Activated CD8-positive, alpha-beta memory T cell treated with anti-CD3 and anti-CD28 coated beads, Interleukin-2, amount 10 ng/mL, durations not matched to agents 7 days and 5 days (primary cell): ENCODE measurements around the gene ZSWIM8. TPM values are rescaled to one million over a fixed set of nuclear protein-coding genes. Genes with fewer than 3 reads are reported as not detected.

ENCODE experiments used
- ATAC-seq: fragments of 150-1000 bp; cut with Tn5 transposase; one replicate; pipeline ENCODE4 v1.10.0; 2021; ENCODE audit warnings: moderate library complexity
- CTCF ChIA-PET: fragments of 350-600 bp; sonication (Branson Sonifier 250); formaldehyde crosslinking; loops from one replicate; lab custom pipeline; 2021; ENCODE audit warnings: antibody characterized with exemption; lab: Charles Lee
- DNase-seq: peaks from one replicate; pipeline ENCODE4 v3.0.0-alpha.2; 2020
- H3K27ac Mint-ChIP-seq: one replicate; pipeline ENCODE4 v1.8.0; 2021; ENCODE audit warnings: mild to moderate bottlenecking, mixed read lengths
- H3K27me3 Mint-ChIP-seq: one replicate; pipeline ENCODE4 v1.8.0; 2021; ENCODE audit warnings: mixed read lengths
- H3K36me3 Mint-ChIP-seq: one replicate; pipeline ENCODE4 v1.8.0; 2021; ENCODE audit warnings: mild to moderate bottlenecking, mixed read lengths
- H3K4me1 Mint-ChIP-seq: one replicate; pipeline ENCODE4 v1.8.0; 2021; ENCODE audit warnings: mixed read lengths
- H3K4me3 Mint-ChIP-seq: one replicate; pipeline ENCODE4 v1.8.0; 2021; ENCODE audit warnings: mild to moderate bottlenecking, moderate library complexity, mixed read lengths
- H3K9me3 Mint-ChIP-seq: one replicate; pipeline ENCODE4 v1.8.0; 2022; ENCODE audit warnings: low read depth, mixed read lengths
- total RNA-seq, 2 experiments: library from RNA; stranded (reverse); gene quantifications; one replicate each; pipeline ENCODE4 v1.2.3, GENCODE V29; 2021

Gene ZSWIM8
- total RNA-seq, 2 experiments from 2014 or later, result 73.6 to 83.7 TPM

GRCh38 chr10:73836427-73836980, 51.1 kb downstream of the ZSWIM8 start:
- no peak for DNase-seq
- Mint-ChIP-seq H3K36me3 (peaks cover 5% of the 10 kb centered on the region), H3K27me3 (no peaks in the 10 kb centered on the region), H3K4me3 (no peak overlapping the region), H3K4me1 (no peaks in the 10 kb centered on the region), H3K9me3 (no peaks in the 10 kb centered on the region), H3K27ac (no peak overlapping the region)
- CTCF ChIA-PET, result interaction anchor here (0.6 to 18.8 kb wide), 4 partner anchors 9 to 44 kb away, joined by 3 to 411 read pairs (median 4); partner anchors contain the start of gene CAMK2G
- no peak for ATAC-seq

GRCh38 chr10:73837072-73837471, 51.7 kb downstream of the ZSWIM8 start:
- no peak overlapping the region for H3K27ac Mint-ChIP-seq
- no peaks in the 10 kb centered on the region for H3K4me1 Mint-ChIP-seq
- CTCF ChIA-PET, result interaction anchor here (1.3 to 18.8 kb wide), 3 partner anchors 9 to 43 kb away, joined by 3 to 411 read pairs (median 4); partner anchors contain the start of gene CAMK2G
- H3K36me3 Mint-ChIP-seq, result peaks cover 7% of the 10 kb centered on the region
- no peak overlapping the region for H3K4me3 Mint-ChIP-seq
- H3K9me3 Mint-ChIP-seq, result no peaks in the 10 kb centered on the region
- H3K27me3 Mint-ChIP-seq, result no peaks in the 10 kb centered on the region
- no peak for DNase-seq
- no peak for ATAC-seq

- no peaks in the 10 kb centered on the region for H3K27me3 Mint-ChIP-seq
- H3K4me3 Mint-ChIP-seq, result no peak overlapping the region
- DNase-seq (no peak), ATAC-seq (no peak)
- CTCF ChIA-PET, result interaction anchor here (1.3 to 18.8 kb wide), 3 partner anchors 11 to 102 kb away, joined by 7 to 411 read pairs (median 7); partner anchors contain the start of gene CAMK2G
- no peaks in the 10 kb centered on the region for H3K4me1 Mint-ChIP-seq
- peaks cover 10% of the 10 kb centered on the region for H3K36me3 Mint-ChIP-seq
- no peak overlapping the region for H3K27ac Mint-ChIP-seq
- no peaks in the 10 kb centered on the region for H3K9me3 Mint-ChIP-seq
Measured at GRCh38 chr10:73838008-73838567, 52.7 kb downstream of the ZSWIM8 start.

GRCh38 chr10:73838827-73839226, 53.4 kb downstream of the ZSWIM8 start:
- ATAC-seq, result no peak
- H3K4me3 Mint-ChIP-seq, result no peak overlapping the region
- no peak overlapping the region for H3K27ac Mint-ChIP-seq
- peaks cover 13% of the 10 kb centered on the region for H3K36me3 Mint-ChIP-seq
- no peaks in the 10 kb centered on the region for H3K4me1 Mint-ChIP-seq
- CTCF ChIA-PET, result interaction anchor here (1.3 to 18.8 kb wide), 3 partner anchors 10 to 102 kb away, joined by 7 to 411 read pairs (median 7); partner anchors contain the start of gene CAMK2G
- H3K9me3 Mint-ChIP-seq, result no peaks in the 10 kb centered on the region
- H3K27me3 Mint-ChIP-seq, result no peaks in the 10 kb centered on the region
- no peak for DNase-seq

GRCh38 chr10:73839276-73839966, 54.0 kb downstream of the ZSWIM8 start:
- H3K9me3 Mint-ChIP-seq, result no peaks in the 10 kb centered on the region
- H3K27me3 Mint-ChIP-seq, result no peaks in the 10 kb centered on the region
- H3K4me3 Mint-ChIP-seq, result no peak overlapping the region
- CTCF ChIA-PET, result interaction anchor here (1.3 to 18.8 kb wide), 3 partner anchors 10 to 101 kb away, joined by 7 to 411 read pairs (median 7); partner anchors contain the start of gene CAMK2G
- H3K36me3 Mint-ChIP-seq, result peaks cover 13% of the 10 kb centered on the region
- DNase-seq, result no peak
- no peak for ATAC-seq
- no peak overlapping the region for H3K27ac Mint-ChIP-seq
- H3K4me1 Mint-ChIP-seq, result no peaks in the 10 kb centered on the region

DNA sequence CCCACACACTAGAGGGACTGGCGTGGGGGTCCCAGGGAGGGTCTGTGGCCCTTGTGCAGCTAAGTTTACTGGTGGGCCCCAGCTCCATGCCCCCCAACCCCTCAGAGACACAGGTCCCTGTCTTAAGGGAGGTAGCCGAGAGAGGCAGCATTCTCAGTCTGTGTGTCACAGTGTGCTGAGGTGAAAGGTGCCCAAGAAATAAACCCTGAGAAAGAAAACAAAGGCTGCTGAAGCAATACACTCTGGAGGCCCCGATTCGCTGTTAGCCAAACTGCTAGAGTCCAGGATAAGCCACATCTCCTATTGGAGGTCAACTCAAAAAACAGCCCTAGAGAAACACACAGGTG, 54.6 kb downstream of the ZSWIM8 start:
- no peak for DNase-seq
- no peak overlapping the region for H3K27ac Mint-ChIP-seq
- no peaks in the 10 kb centered on the region for H3K4me1 Mint-ChIP-seq
- ATAC-seq, result no peak
- H3K4me3 Mint-ChIP-seq, result no peak overlapping the region
- peaks cover 11% of the 10 kb centered on the region for H3K36me3 Mint-ChIP-seq
- no peaks in the 10 kb centered on the region for H3K27me3 Mint-ChIP-seq
- no peaks in the 10 kb centered on the region for H3K9me3 Mint-ChIP-seq
- CTCF ChIA-PET, result interaction anchor here (1.7 to 18.8 kb wide), 2 partner anchors 9 to 40 kb away, joined by 7 to 411 read pairs; partner anchors contain the start of gene CAMK2G

GRCh38 chr10:73840403-73841060, 55.1 kb downstream of the ZSWIM8 start:
- DNase-seq, result no peak
- H3K36me3 Mint-ChIP-seq, result peaks cover 10% of the 10 kb centered on the region
- no peaks in the 10 kb centered on the region for H3K9me3 Mint-ChIP-seq
- no peak overlapping the region for H3K27ac Mint-ChIP-seq
- H3K4me3 Mint-ChIP-seq, result no peak overlapping the region
- no peak for ATAC-seq
- H3K27me3 Mint-ChIP-seq, result no peaks in the 10 kb centered on the region
- CTCF ChIA-PET, result interaction anchor here (18.8 kb wide), 1 partner anchor 39 kb away, joined by 411 read pairs; the partner anchor contains the start of gene CAMK2G
- no peaks in the 10 kb centered on the region for H3K4me1 Mint-ChIP-seq

DNA sequence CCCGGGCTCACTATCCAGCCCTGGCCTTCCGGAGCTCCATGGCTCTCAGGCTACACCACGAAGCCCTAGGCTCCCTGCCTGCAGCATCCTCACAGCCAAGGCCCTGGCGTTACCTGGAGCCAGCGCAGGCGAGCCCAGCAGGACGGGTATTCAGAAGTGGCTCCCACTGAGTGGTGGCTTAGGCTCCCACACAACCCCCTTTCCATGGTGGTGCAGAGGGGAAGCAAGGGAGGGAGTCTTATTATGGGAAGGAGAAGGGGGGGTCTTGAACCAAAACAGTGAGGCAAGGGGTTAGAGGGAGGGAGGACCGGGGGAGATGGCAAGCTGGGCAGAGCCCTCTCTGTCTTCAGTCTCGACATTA, 55.6 kb downstream of the ZSWIM8 start:
- Mint-ChIP-seq H3K27me3 (no peaks in the 10 kb centered on the region), H3K27ac (no peak overlapping the region), H3K4me3 (no peak overlapping the region), H3K4me1 (no peaks in the 10 kb centered on the region), H3K9me3 (no peaks in the 10 kb centered on the region), H3K36me3 (peaks cover 13% of the 10 kb centered on the region)
- CTCF ChIA-PET, result interaction anchor here (18.8 kb wide), 1 partner anchor 39 kb away, joined by 411 read pairs; the partner anchor contains the start of gene CAMK2G
- ATAC-seq (no peak), DNase-seq (no peak)

- CTCF ChIA-PET, result interaction anchor here (18.8 kb wide), 1 partner anchor 38 kb away, joined by 411 read pairs; the partner anchor contains the start of gene CAMK2G
- H3K27me3 Mint-ChIP-seq, result no peaks in the 10 kb centered on the region
- H3K4me1 Mint-ChIP-seq, result no peaks in the 10 kb centered on the region
- ATAC-seq (no peak), DNase-seq (no peak)
- H3K4me3 Mint-ChIP-seq, result no peak overlapping the region
- no peaks in the 10 kb centered on the region for H3K9me3 Mint-ChIP-seq
- no peak overlapping the region for H3K27ac Mint-ChIP-seq
- peaks cover 15% of the 10 kb centered on the region for H3K36me3 Mint-ChIP-seq
Measured at GRCh38 chr10:73841526-73842285, 56.3 kb downstream of the ZSWIM8 start.

DNA sequence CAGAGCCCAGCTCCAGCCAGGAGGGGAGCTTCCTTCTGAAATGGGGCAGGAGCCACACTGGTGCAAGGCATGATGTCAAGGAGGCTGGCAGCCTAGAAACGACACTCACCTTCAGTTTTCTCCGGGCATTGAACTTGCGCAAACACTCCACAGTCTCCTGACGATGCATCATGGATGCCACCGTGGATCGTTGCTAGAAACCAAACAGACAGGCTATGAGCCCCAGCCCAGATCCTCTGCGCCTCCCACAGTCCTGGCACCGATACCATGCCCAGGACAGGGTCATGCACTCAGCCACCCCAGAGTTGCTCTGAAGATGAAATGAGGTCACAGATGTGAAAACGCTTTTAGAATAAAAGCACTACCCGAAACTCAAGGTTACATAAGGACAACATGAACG, 56.9 kb downstream of the ZSWIM8 start:
- DNase-seq (no peak), ATAC-seq (no peak)
- Mint-ChIP-seq H3K4me3 (no peak overlapping the region), H3K27me3 (no peaks in the 10 kb centered on the region), H3K27ac (no peak overlapping the region), H3K4me1 (no peaks in the 10 kb centered on the region), H3K36me3 (peaks cover 20% of the 10 kb centered on the region), H3K9me3 (no peaks in the 10 kb centered on the region)
- CTCF ChIA-PET, result interaction anchor here (18.8 kb wide), 1 partner anchor 38 kb away, joined by 411 read pairs; the partner anchor contains the start of gene CAMK2G

GRCh38 chr10:73843261-73843660, 57.9 kb downstream of the ZSWIM8 start:
- H3K36me3 Mint-ChIP-seq, result peaks cover 24% of the 10 kb centered on the region

DNA sequence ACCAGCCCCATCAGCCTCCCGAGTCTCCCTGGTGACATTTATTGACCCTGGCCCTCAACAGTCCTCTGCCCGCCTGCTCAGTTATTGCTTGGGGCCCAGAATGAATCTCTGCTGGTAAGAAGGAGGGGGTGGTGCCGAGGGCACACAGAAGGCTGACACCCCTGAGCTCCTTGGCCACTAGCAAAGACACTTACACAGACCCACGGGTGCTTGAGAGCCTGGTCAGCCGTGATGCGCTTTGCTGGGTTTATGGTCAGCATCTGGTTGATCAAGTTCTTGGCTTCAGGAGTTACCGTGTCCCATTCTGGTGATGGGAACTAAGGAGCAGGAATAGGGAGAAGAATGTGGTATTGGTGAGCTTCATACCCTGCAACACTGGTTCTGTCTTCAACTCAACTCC, 61.6 kb downstream of the ZSWIM8 start:
- Mint-ChIP-seq H3K4me3 (no peak overlapping the region), H3K27me3 (no peaks in the 10 kb centered on the region), H3K36me3 (peaks cover 41% of the 10 kb centered on the region), H3K4me1 (peaks cover 15% of the 10 kb centered on the region), H3K9me3 (no peaks in the 10 kb centered on the region), H3K27ac (no peak overlapping the region)
- DNase-seq (no peak), ATAC-seq (no peak)
- CTCF ChIA-PET, result interaction anchor here (0.9 to 18.8 kb wide), 6 partner anchors 9 to 150 kb away, joined by 3 to 411 read pairs (median 8); partner anchors contain the start of gene CAMK2G

More at GRCh38 chr10:73843261-73843660, 57.9 kb downstream of the ZSWIM8 start:
- H3K27me3 Mint-ChIP-seq, result no peaks in the 10 kb centered on the region
- no peak overlapping the region for H3K4me3 Mint-ChIP-seq
- H3K27ac Mint-ChIP-seq, result no peak overlapping the region
- ATAC-seq, result no peak
- no peak for DNase-seq
- no peaks in the 10 kb centered on the region for H3K4me1 Mint-ChIP-seq
- CTCF ChIA-PET, result interaction anchor here (18.8 kb wide), 1 partner anchor 37 kb away, joined by 411 read pairs; the partner anchor contains the start of gene CAMK2G
- no peaks in the 10 kb centered on the region for H3K9me3 Mint-ChIP-seq
